Subcutaneous adipose tissue (tissue), 4 donors: Measurements from ENCODE around the gene TUBGCP6. TPM values are rescaled to one million over a fixed set of nuclear protein-coding genes. Genes with fewer than 3 reads are reported as not detected.

Source experiments
- CTCF ChIP-seq: fragments of 450-650 bp; IDR thresholded peaks from one replicate; pipeline ENCODE4 v1.5.1; 2016; ENCODE audit warnings: low read depth, mild to moderate bottlenecking, control low read depth, antibody characterized with exemption, moderate library complexity
- total RNA-seq, 4 donors: library from RNA; depleted of rRNA; stranded (reverse); fragments of >200 nt; gene quantifications; one replicate each; pipeline ENCODE4 v1.1.0, GENCODE V29; 2016

TUBGCP6 gene
- total RNA-seq, 4 donors from 2014 or later, result 21.1 to 60.3 (median 25.6) TPM

DNA sequence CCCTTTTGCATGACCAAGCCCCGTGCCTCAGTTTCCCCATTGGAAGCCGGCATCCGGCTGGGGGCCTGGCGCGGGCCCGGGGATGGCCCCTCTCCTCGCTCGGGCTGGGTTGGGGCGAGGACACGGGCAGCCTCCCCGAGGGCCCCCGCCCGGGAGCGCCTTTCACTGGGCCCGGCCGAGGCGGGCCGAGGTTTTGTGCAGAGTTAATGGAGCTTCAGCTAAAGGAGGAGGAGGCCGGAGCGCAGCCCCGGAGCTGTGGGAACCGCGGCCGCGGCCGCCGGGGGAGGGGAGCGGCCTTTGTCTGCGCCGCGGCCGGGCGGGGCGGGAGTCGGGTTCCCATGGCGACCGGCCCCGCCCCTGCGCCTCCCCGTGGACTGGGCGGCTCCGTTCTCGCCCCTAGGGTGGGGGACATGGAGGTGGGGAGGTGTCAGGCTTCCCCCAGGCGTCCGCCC, 26.7 kb upstream of the TUBGCP6 start:
- TF ChIP-seq CTCF, result no peak

GRCh38 chr22:50270666-50271394, 26.0 kb upstream of the TUBGCP6 start:
- TF ChIP-seq CTCF, result no peak

DNA sequence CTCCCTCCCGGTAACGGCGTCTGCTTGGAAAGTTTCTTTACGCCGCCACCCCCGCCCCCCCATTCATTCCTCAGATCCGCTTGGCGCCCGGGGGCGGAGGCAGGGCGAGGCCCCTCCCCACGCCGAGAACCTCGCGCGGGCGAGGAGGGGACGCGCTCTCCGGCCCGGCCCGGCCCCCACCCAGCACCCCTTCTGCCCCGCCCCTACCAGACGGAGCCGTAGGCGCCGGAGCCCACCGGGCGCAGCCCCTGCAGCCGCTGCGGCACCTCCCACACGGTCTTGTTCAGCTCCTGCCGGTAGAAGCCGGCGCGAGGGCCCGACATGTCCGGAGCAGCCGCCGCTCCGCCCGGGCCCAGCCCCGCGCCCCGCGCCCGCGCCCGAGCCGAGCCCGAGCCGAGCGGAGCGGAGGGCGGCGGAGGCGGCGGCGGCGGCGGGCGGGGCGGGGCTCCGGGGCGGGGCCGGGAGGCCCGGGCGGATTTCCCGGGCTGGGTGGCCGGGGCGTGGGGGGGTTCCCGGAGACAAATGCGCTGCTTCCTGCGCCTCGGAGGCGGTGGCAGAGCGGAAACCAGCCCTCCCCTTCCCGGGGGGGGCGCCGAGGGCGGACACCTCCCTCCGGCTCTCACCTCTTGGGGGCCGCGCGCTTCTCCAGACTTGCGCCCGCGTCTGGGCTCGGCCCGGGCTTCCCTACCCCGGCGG, 25.3 kb upstream of the TUBGCP6 start, which contains the start of gene MAPK11:
TSS of gene MAPK11 (minus strand) at position 411 of the 696 bp plus-strand sequence. CDS start at position 323, 88 bp downstream.
- no peak for TF ChIP-seq CTCF

DNA sequence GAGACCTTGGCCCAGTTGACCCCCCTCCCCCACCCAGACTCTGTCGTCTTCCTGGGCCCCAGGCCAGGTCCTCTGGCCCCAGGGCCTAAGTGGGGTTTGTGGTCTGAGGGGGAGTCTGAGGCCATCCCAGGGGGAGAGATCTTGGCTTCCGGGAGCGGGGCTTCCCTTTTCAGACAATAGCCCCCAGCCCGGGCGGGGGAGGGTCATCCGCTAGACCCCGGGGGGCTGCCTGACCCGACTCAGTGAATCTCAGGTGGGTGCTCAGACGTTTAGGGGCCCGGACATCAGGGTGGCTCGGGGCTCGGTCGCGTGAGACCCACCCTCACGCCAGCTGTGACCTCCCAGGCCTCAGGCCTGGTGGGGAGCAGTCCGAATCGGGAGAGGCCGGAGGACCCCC, 24.7 kb upstream of the TUBGCP6 start:
- no peak for TF ChIP-seq CTCF

GRCh38 chr22:50268655-50269113, 23.9 kb upstream of the TUBGCP6 start:
- TF ChIP-seq CTCF, result no peak

- no peak for TF ChIP-seq CTCF
Observed at GRCh38 chr22:50267591-50268390, 23.0 kb upstream of the TUBGCP6 start.
